ENCODE measurements around the gene ATF6. TPM values are rescaled to one million over a fixed set of nuclear protein-coding genes. Genes with fewer than 3 reads are reported as not detected.

ATF6 gene
- total and polyA plus RNA-seq, 2 donors (not counting 1 experiment from before 2014, with no cell fraction given) = 5.7 to 26.6 TPM

DNA sequence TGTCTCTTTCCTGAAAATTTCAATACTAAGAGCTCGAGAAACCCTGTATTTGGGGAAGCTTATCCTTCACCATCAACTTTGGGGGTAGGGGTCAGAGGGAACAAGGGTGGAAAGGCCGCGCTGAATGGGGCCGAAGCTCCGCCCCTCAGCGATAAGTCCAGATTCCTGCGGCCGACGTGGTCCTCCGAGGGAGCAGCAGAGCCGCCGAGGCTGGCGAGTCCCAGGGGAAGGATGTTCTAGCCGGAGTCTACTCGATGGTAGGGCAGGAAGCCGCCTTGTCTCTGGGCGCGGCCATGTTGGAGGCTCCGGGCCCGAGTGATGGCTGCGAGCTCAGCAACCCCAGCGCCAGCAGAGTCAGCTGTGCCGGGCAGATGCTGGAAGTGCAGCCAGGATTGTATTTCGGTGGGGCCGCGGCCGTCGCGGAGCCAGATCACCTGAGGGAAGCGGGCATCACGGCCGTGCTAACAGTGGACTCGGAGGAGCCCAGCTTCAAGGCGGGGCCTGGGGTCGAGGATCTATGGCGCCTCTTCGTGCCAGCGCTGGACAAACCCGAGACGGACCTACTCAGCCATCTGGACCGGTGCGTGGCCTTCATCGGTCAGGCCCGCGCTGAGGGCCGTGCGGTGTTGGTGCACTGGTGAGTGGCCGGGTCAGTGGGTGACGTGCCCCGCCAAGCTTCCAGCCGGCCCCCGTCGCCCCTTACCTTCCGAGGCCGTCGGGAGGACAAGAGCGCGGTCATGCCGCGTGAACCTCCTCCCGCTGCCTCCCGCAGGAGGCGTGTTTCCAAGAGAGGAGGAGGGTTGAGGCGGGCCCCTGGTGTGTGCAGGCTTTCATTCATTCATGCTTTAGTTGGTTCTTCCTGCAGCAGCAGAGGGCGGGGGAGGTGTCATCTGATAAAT lies 16.4 kb upstream of the ATF6 start, which contains the start of gene DUSP12:
Gene DUSP12 (plus strand): TSS at position 278 of the 899 bp plus-strand sequence. CDS start 16 bp downstream, at position 294.
- Histone ChIP-seq H4K20me1 (ENCODE audit: control insufficient read depth, insufficient read depth, low read length, poor library complexity, severe bottlenecking) (no peaks in the 10 kb centered on the region), H3K4me3 (ENCODE audit: control extremely low read depth in 1 of 5, extremely low read depth in 1 of 5, insufficient read depth in 1 of 5, low read depth in 2 of 5, low read length in 4 of 5) (peak within 1 kb of the TSS; percentile 59 to 94 (median 83)), H3K9me3 (ENCODE audit: control extremely low read depth in 1 of 3, control insufficient read depth in 2 of 3, insufficient read depth in 1 of 3, low read length in 2 of 3) (no peaks in the 10 kb centered on the region), H3K4me1 (ENCODE audit: control insufficient read depth in 2 of 2, insufficient read depth in 2 of 2, low read length in 2 of 2) (peaks cover 18 to 27% of the 10 kb centered on the region in 2 donors), H3K79me2 (ENCODE audit: control insufficient read depth, insufficient read depth, low read length) (peaks cover 31% of the 10 kb centered on the region), H2AFZ (ENCODE audit: insufficient read depth, low read depth, low read length, poor library complexity, severe bottlenecking) (peak within 1 kb of the TSS; percentile 90), H3K36me3 (replicated peaks in 1 of 2; ENCODE audit: control extremely low read depth in 1 of 2, control insufficient read depth in 1 of 2, extremely low read depth in 1 of 2, insufficient read depth in 2 of 2, low read length in 1 of 2) (peaks cover 11 to 22% of the 10 kb centered on the region in 2 experiments), H3K4me2 (replicated peaks; ENCODE audit: low read depth, low read length, poor library complexity, severe bottlenecking) (peak within 1 kb of the TSS; percentile 84), H3K9ac (ENCODE audit: low read length) (peak within 1 kb of the TSS; percentile 83), H3K27me3 (replicated peaks in 1 of 4; ENCODE audit: control extremely low read depth in 1 of 4, control insufficient read depth in 3 of 4, insufficient read depth in 4 of 4, low read length in 3 of 4) (no peaks in the 10 kb centered on the region), H3K27ac (ENCODE audit: low read length in 2 of 2) (peak within 1 kb of the TSS; percentile 29 to 66)
- intact Hi-C loops (cut with micrococcal nuclease) = loop anchor here (1.0 to 10.0 kb wide), 4 partner anchors 13 to 1825 kb away; partner anchors contain the start of genes ATF6 and TAGLN2
- peak; percentile 93 for DNase-seq
- TF ChIP-seq, protein P1, sequence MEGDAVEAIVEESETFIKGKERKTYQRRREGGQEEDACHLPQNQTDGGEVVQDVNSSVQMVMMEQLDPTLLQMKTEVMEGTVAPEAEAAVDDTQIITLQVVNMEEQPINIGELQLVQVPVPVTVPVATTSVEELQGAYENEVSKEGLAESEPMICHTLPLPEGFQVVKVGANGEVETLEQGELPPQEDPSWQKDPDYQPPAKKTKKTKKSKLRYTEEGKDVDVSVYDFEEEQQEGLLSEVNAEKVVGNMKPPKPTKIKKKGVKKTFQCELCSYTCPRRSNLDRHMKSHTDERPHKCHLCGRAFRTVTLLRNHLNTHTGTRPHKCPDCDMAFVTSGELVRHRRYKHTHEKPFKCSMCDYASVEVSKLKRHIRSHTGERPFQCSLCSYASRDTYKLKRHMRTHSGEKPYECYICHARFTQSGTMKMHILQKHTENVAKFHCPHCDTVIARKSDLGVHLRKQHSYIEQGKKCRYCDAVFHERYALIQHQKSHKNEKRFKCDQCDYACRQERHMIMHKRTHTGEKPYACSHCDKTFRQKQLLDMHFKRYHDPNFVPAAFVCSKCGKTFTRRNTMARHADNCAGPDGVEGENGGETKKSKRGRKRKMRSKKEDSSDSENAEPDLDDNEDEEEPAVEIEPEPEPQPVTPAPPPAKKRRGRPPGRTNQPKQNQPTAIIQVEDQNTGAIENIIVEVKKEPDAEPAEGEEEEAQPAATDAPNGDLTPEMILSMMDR (IDR thresholded peaks at IDR 0.05) = no peak
- no peak for TF ChIP-seq EZH2 (IDR thresholded peaks at IDR 0.05; ENCODE audit: borderline replicate concordance, insufficient read depth, low read depth, low read length, poor library complexity, severe bottlenecking)
- POLR2A ChIA-PET = interaction anchor here (0.6 to 2.8 kb wide), 6 partner anchors 8 to 548 kb away, joined by 3 to 14 read pairs (median 5); partner anchors contain the start of gene NDUFS2
- Mint-ChIP-seq H3K27me3 (peaks cover 8% of the 10 kb centered on the region), H3K4me3 (peak within 1 kb of the TSS; percentile 100), H3K4me1 (peaks cover 32% of the 10 kb centered on the region), H3K27ac (peak within 1 kb of the TSS; percentile 97), H3K9me3 (ENCODE audit: insufficient read depth) (no peaks in the 10 kb centered on the region)
- peak; percentile 98 for ATAC-seq (ENCODE audit: low read depth)
- WGBS (ENCODE audit: insufficient coverage) = under 1% methylated on average over 62 of the region's 65 CpGs
- CTCF ChIA-PET = interaction anchor here (0.6 to 3.8 kb wide), 13 partner anchors 10 to 524 kb away, joined by 3 to 56 read pairs (median 4); no protein-coding TSS in a partner anchor
